Stimulated activated CD8-positive, alpha-beta memory T cell treated with anti-CD3 and anti-CD28 coated beads, Interleukin-4, amount 100 ng/mL, for 4 hours (primary cell): Measurements from ENCODE around the gene VGLL4.
"Not testable (repeated sequence)": the region's sequence is repeated elsewhere in the genome, so short reads cannot be mapped to it uniquely, and the experiment has no call there.

ENCODE experiments used
- DNase-seq, 2 donors: peaks; one replicate each; pipeline ENCODE4 v3.0.0-alpha.2; 2020; ENCODE audit warnings: low read depth in 2 of 2, low spot score in 1 of 2

VGLL4 gene

GRCh38 chr3:11588755-11589154 is 55.0 kb downstream of the VGLL4 start:
- DNase-seq: no peak

- DNase-seq: no peak
Measured at GRCh38 chr3:11588338-11588737, 55.4 kb downstream of the VGLL4 start.

- no peak for DNase-seq
Measured at GRCh38 chr3:11587766-11588165, 55.9 kb downstream of the VGLL4 start.

GRCh38 chr3:11584570-11584969 is 59.1 kb downstream of the VGLL4 start:
- DNase-seq: no peak

- no peak for DNase-seq
Measured at GRCh38 chr3:11583638-11584046, 60.1 kb downstream of the VGLL4 start.

- no peak for DNase-seq
Measured at GRCh38 chr3:11583235-11583634, 60.5 kb downstream of the VGLL4 start.

- no peak for DNase-seq
Measured at GRCh38 chr3:11582191-11582968, 61.3 kb downstream of the VGLL4 start.

- DNase-seq: no peak
Measured at GRCh38 chr3:11581237-11582190, 62.2 kb downstream of the VGLL4 start.

- no peak for DNase-seq
Measured at GRCh38 chr3:11580645-11581044, 63.1 kb downstream of the VGLL4 start.

- no peak for DNase-seq
Measured at GRCh38 chr3:11578169-11578568, 65.5 kb downstream of the VGLL4 start.

GRCh38 chr3:11576453-11576852 is 67.3 kb downstream of the VGLL4 start:
- no peak for DNase-seq

- DNase-seq: no peak
Measured at GRCh38 chr3:11575677-11576076, 68.0 kb downstream of the VGLL4 start.

- DNase-seq: no peak
Measured at GRCh38 chr3:11574981-11575669, 68.6 kb downstream of the VGLL4 start.

- DNase-seq: not testable (repeated sequence)
Measured at GRCh38 chr3:11572660-11573059, 71.1 kb downstream of the VGLL4 start.

- no peak for DNase-seq
Measured at GRCh38 chr3:11570789-11571495, 72.8 kb downstream of the VGLL4 start.

GRCh38 chr3:11570251-11570650 is 73.5 kb downstream of the VGLL4 start:
- DNase-seq: no peak

- DNase-seq: no peak
Measured at GRCh38 chr3:11569156-11569741, 74.5 kb downstream of the VGLL4 start.

- no peak for DNase-seq
Measured at GRCh38 chr3:11568503-11569155, 75.1 kb downstream of the VGLL4 start.

GRCh38 chr3:11567516-11568467 is 75.9 kb downstream of the VGLL4 start:
- DNase-seq: no peak
